ENCODE data around the gene MTFR1L. TPM values are rescaled to one million over a fixed set of nuclear protein-coding genes. Genes with fewer than 3 reads are reported as not detected.

The MTFR1L gene
- total RNA-seq, 1 experiment from 2014 or later, result 23.2 TPM

DNA sequence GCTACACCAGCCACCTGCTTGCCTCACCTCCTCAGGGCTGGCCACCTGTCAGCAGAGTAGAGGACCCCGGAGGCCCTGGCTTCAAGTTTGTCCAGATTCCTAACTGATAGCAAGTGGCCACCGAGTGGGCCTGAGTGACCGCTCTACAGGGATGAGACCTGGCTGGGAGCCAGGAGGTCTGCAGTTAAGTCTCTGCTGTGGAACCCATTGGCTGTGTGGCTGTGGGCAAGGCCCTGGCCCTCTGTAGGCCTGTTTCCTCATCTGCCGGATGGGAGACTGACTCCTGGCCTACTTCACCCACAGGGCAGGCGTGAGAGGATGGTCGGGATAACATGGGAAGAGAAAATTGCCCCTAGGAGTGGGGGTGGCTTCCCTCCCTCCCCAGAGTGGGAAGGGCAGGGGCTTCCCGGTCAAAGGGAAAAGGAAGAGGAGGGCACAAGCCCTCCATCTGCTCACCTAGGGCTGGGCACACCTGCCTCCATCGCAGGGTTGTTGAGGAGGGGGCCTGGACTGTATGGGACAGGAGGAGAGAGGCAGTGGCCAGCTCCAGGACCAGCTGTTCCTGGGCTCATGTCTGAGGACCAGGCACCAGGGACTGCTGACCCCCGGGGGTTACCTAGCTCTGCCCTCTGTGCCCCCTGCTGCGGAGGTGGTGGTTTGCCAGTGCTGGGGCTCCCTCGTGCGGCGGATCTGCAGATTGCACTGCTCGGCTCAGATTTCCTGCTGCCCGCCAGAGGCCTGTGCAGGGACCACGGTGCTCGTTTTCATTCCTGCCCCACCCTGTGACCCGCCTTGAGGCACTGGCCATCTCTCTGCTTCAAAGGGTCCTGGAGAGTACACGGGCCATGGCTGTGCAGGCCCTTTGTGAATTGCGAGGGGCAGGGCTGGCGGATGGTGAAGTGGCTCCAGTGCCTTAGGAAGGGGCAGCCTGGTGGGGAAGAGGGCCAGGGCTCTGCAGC is 9.1 kb upstream of the MTFR1L start:
- intact Hi-C loops (cut with micrococcal nuclease; ENCODE audit: unreplicated experiment), result loop anchor here (5.0 kb wide), 1 partner anchor 308 kb away; no protein-coding TSS in a partner anchor
- CTCF ChIA-PET, result no interaction called here
- no peaks in the 10 kb centered on the region for H3K9me3 Mint-ChIP-seq (ENCODE audit: low read depth, unreplicated experiment)
- H3K27me3 Mint-ChIP-seq (ENCODE audit: unreplicated experiment), result no peaks in the 10 kb centered on the region
- H3K4me1 Mint-ChIP-seq (ENCODE audit: low read depth, unreplicated experiment), result no peaks in the 10 kb centered on the region
- no peak overlapping the region for H3K4me3 Mint-ChIP-seq (ENCODE audit: low read depth, unreplicated experiment)
- peaks cover 11% of the 10 kb centered on the region for H3K36me3 Mint-ChIP-seq (ENCODE audit: insufficient read depth, unreplicated experiment)
- DNase-seq, result peak; percentile 71
- TF ChIP-seq, protein P1, sequence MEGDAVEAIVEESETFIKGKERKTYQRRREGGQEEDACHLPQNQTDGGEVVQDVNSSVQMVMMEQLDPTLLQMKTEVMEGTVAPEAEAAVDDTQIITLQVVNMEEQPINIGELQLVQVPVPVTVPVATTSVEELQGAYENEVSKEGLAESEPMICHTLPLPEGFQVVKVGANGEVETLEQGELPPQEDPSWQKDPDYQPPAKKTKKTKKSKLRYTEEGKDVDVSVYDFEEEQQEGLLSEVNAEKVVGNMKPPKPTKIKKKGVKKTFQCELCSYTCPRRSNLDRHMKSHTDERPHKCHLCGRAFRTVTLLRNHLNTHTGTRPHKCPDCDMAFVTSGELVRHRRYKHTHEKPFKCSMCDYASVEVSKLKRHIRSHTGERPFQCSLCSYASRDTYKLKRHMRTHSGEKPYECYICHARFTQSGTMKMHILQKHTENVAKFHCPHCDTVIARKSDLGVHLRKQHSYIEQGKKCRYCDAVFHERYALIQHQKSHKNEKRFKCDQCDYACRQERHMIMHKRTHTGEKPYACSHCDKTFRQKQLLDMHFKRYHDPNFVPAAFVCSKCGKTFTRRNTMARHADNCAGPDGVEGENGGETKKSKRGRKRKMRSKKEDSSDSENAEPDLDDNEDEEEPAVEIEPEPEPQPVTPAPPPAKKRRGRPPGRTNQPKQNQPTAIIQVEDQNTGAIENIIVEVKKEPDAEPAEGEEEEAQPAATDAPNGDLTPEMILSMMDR (IDR thresholded peaks at IDR 0.05; ENCODE audit: unreplicated experiment), result peak; percentile 86
- no TSS peak for BruUV-seq (replicated peaks)
- H3K27ac Mint-ChIP-seq (ENCODE audit: unreplicated experiment), result no peak overlapping the region

DNA sequence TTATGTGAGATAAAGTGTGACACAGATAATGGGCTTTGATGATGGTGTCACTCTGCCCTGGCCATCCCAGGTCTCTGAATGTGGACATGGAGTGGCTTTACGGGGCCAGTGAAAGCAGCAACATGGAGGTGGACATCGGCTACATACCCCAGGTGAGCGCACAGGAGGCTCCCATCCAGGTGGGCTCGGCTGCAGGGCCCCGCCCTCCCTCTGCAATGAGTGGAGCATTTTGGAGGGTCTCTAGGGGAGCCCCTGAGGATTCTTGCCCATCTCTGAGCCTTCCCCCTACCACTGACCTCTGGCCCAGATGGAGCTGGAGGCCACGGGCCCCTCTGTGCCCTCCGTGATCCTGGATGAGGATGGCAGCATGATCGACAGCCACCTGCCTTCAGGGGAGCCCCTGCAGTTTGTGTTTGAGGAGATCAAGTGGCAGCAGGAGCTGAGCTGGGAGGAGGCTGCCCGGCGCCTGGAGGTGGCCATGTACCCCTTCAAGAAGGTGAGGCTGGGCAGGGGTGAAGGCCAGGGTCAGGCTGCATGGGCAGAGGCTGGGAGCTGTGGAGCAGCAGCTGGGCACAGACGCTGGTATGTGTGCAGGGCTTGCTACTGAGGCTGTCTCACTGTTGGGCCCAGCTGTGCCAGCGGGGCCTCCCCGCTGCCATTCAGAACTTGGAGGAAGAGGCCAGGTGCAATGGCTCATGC is 8.2 kb upstream of the MTFR1L start:
- H3K36me3 Mint-ChIP-seq (ENCODE audit: insufficient read depth, unreplicated experiment), result peaks cover 7% of the 10 kb centered on the region
- CTCF ChIA-PET, result no interaction called here

DNA sequence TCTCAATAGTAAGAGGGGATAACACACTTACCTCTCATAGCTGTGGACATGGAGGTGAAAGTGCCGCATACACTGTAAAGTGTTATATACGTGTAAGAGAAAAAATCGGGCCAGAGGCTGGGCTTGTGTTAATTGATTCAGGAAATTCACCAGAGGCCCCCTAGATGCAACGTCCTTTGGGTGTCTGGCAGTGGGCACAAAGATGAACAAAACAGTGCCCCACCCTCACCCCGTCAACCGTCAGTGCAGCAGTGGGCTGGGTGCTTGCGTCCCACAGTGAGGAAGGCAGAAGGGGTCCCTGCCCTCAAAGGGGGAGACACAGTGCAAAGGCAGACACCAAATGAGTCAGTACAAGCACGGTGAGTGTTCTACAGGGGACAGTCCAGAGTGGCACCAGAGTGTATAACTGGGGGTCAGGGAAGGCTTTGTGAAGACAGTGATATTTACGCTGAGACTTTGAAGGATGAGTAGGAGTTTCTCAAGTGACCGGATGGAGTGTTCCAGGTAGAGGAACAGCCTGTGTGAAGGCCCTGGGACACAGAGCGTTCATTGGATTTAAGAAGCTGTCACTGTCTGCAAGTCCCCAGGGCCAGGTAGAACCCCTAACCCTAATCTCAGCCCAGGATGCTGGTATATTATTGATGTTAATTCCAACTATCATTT is 6.6 kb upstream of the MTFR1L start:
- no peaks in the 10 kb centered on the region for H3K9me3 Mint-ChIP-seq (ENCODE audit: low read depth, unreplicated experiment)
- DNase-seq, result no peak
- H3K4me3 Mint-ChIP-seq (ENCODE audit: low read depth, unreplicated experiment), result no peak overlapping the region
- peaks cover 3% of the 10 kb centered on the region for H3K4me1 Mint-ChIP-seq (ENCODE audit: low read depth, unreplicated experiment)
- H3K36me3 Mint-ChIP-seq (ENCODE audit: insufficient read depth, unreplicated experiment), result peaks cover 11% of the 10 kb centered on the region
- no peak overlapping the region for H3K27ac Mint-ChIP-seq (ENCODE audit: unreplicated experiment)
- intact Hi-C loops (cut with micrococcal nuclease; ENCODE audit: unreplicated experiment), result loop anchor here (5.0 kb wide), 1 partner anchor 311 kb away; no protein-coding TSS in a partner anchor
- BruUV-seq (replicated peaks), result no TSS peak
- TF ChIP-seq, protein P1 (IDR thresholded peaks at IDR 0.05; ENCODE audit: unreplicated experiment), result no peak
- no peaks in the 10 kb centered on the region for H3K27me3 Mint-ChIP-seq (ENCODE audit: unreplicated experiment)
- CTCF ChIA-PET, result no interaction called here

More for the DNA sequence above, 8.2 kb upstream of the MTFR1L start:
- no TSS peak for BruUV-seq (replicated peaks)
- no peaks in the 10 kb centered on the region for H3K27me3 Mint-ChIP-seq (ENCODE audit: unreplicated experiment)
- no peaks in the 10 kb centered on the region for H3K9me3 Mint-ChIP-seq (ENCODE audit: low read depth, unreplicated experiment)
- no peak overlapping the region for H3K4me3 Mint-ChIP-seq (ENCODE audit: low read depth, unreplicated experiment)
- TF ChIP-seq, protein P1 (IDR thresholded peaks at IDR 0.05; ENCODE audit: unreplicated experiment), result no peak
- intact Hi-C loops (cut with micrococcal nuclease; ENCODE audit: unreplicated experiment), result loop anchor here (5.0 kb wide), 1 partner anchor 309 kb away; no protein-coding TSS in a partner anchor
- no peak for DNase-seq
- H3K4me1 Mint-ChIP-seq (ENCODE audit: low read depth, unreplicated experiment), result no peaks in the 10 kb centered on the region
- no peak overlapping the region for H3K27ac Mint-ChIP-seq (ENCODE audit: unreplicated experiment)

DNA sequence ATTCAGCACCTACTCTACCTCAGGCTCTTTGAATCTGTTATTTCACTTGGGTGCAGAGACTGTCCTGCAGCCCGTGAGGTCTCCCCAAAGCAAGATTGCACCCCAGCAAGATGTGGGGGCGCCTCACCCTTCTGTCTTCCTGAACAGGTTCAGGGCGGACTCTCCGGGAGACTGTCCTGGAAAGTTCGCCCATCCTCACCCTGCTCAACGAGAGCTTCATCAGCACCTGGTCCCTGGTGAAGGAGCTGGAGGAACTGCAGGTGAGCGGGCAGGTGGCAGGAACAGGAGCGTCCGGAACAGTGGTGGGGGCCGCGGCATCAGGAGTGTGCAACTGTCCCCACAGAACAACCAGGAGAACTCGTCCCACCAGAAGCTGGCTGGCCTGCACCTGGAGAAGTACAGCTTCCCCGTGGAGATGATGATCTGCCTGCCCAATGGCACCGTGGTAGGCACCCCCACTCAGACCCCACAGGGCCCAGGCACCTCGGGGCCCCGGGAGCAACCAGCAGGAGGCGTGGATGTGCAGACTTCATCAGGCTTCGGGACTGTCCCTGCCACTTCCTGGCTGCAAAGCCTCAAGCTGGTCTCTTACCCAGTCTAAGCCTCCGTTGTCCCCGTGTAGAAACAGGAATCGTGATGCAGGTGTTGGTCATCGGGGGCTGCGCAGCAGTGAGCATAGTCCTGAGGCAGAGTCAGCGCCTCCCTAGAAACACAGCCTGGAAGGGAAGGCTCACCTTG is 5.9 kb upstream of the MTFR1L start:
- BruUV-seq (replicated peaks), result no TSS peak
- no peak overlapping the region for H3K4me3 Mint-ChIP-seq (ENCODE audit: low read depth, unreplicated experiment)
- no peak for DNase-seq
- CTCF ChIA-PET, result no interaction called here
- H3K27me3 Mint-ChIP-seq (ENCODE audit: unreplicated experiment), result no peaks in the 10 kb centered on the region
- TF ChIP-seq, protein P1 (IDR thresholded peaks at IDR 0.05; ENCODE audit: unreplicated experiment), result no peak
- H3K4me1 Mint-ChIP-seq (ENCODE audit: low read depth, unreplicated experiment), result peaks cover 10% of the 10 kb centered on the region
- H3K9me3 Mint-ChIP-seq (ENCODE audit: low read depth, unreplicated experiment), result no peaks in the 10 kb centered on the region
- H3K36me3 Mint-ChIP-seq (ENCODE audit: insufficient read depth, unreplicated experiment), result peaks cover 18% of the 10 kb centered on the region
- intact Hi-C loops (cut with micrococcal nuclease; ENCODE audit: unreplicated experiment), result loop anchor here (5.0 kb wide), 1 partner anchor 312 kb away; no protein-coding TSS in a partner anchor
- H3K27ac Mint-ChIP-seq (ENCODE audit: unreplicated experiment), result no peak overlapping the region

All from Calu3 (cell line).